ENCODE data around the gene UBAC2.

DNA sequence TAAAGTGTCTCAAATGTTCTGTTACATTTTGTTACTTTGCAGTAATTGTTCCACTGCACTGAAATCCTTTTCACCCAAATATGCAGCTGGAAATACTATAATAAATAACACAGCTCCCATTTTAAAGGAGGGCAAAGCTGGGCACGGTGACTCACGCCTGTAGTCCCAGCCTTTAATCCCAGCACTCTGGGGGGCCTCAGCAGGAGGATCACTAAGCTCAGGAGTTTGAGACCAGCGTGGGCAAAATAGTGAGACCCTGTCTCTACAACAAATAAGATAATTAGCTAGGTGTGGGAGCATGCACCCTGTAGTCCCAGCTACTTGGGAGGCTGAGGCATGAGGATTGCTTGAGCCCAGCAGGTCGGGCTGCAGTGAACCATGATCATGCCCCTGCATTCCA is 7.5 kb upstream of the UBAC2 start:
- TF ChIP-seq, protein P1, sequence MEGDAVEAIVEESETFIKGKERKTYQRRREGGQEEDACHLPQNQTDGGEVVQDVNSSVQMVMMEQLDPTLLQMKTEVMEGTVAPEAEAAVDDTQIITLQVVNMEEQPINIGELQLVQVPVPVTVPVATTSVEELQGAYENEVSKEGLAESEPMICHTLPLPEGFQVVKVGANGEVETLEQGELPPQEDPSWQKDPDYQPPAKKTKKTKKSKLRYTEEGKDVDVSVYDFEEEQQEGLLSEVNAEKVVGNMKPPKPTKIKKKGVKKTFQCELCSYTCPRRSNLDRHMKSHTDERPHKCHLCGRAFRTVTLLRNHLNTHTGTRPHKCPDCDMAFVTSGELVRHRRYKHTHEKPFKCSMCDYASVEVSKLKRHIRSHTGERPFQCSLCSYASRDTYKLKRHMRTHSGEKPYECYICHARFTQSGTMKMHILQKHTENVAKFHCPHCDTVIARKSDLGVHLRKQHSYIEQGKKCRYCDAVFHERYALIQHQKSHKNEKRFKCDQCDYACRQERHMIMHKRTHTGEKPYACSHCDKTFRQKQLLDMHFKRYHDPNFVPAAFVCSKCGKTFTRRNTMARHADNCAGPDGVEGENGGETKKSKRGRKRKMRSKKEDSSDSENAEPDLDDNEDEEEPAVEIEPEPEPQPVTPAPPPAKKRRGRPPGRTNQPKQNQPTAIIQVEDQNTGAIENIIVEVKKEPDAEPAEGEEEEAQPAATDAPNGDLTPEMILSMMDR (IDR thresholded peaks at IDR 0.05; ENCODE audit: poor library complexity): no peak
- TF ChIP-seq EZH2 (IDR thresholded peaks at IDR 0.05; ENCODE audit: borderline replicate concordance): no peak

Data from hepatocyte (in vitro differentiated cells).